IMR-90 (cell line): ENCODE measurements around the gene ZBTB22. TPM values are rescaled to one million over a fixed set of nuclear protein-coding genes. Genes with fewer than 3 reads are reported as not detected.

Experiments used
- ATAC-seq: fragments of 200-7000 bp; cut with Tn5 transposase; 2 replicates; pipeline ENCODE4 v1.9.1; 2020; ENCODE audit warnings: low read depth, mild to moderate bottlenecking, moderate library complexity
- BruUV-seq: library from RNA; stranded (reverse); fragments of 400-500 nt; replicated peaks from 2 replicates; lab custom pipeline; 2021; lab: Mats Ljungman, UMichigan
- CTCF ChIA-PET: fragments of 300-600 bp; formaldehyde crosslinking; extraction: SDS; loops from one replicate; lab custom pipeline; 2021; ENCODE audit warnings: antibody characterized with exemption; lab: Yijun Ruan, JAX
- POLR2A ChIA-PET: fragments of 300-600 bp; sonication (Branson Sonifier 250); formaldehyde crosslinking; loops from one replicate; lab custom pipeline; 2022; ENCODE audit warnings: antibody characterized with exemption; ENCODE audit not compliant: unreplicated experiment; lab: Charles Lee
- DNase-seq: peaks from one replicate; pipeline ENCODE4 v3.0.0; 2013
- H2AFZ ChIP-seq: replicated peaks from 2 replicates; pipeline ENCODE3; 2013; ENCODE audit warnings: low read length, mild to moderate bottlenecking; ENCODE audit not compliant: poor library complexity
- H2AK5ac ChIP-seq: 2 replicates; pipeline ENCODE4 v1.6.1; 2013; ENCODE audit warnings: low read depth, low read length, inconsistent platforms
- H2AK9ac ChIP-seq: replicated peaks from 2 replicates; pipeline ENCODE3; 2013; ENCODE audit warnings: mild to moderate bottlenecking, low read depth, low read length, moderate library complexity; ENCODE audit not compliant: poor library complexity
- H2BK120ac ChIP-seq: 2 replicates; pipeline ENCODE4 v1.6.1; 2013; ENCODE audit warnings: low read depth, low read length, inconsistent platforms
- H2BK15ac ChIP-seq: 3 replicates; pipeline ENCODE4 v1.6.1; 2013; ENCODE audit warnings: low read depth, low read length, inconsistent platforms
- H2BK20ac ChIP-seq: 2 replicates; pipeline ENCODE4 v1.6.1; 2013; ENCODE audit warnings: low read depth, mild to moderate bottlenecking, inconsistent platforms, low read length, moderate library complexity
- H2BK5ac ChIP-seq: 2 replicates; pipeline ENCODE4 v1.6.1; 2013; ENCODE audit warnings: mild to moderate bottlenecking, low read depth, low read length, inconsistent platforms; ENCODE audit not compliant: poor library complexity, severe bottlenecking
- H3K14ac ChIP-seq: replicated peaks from 2 replicates; pipeline ENCODE4 v1.6.1; 2013; ENCODE audit warnings: low read depth, low read length, inconsistent platforms
- H3K18ac ChIP-seq: 2 replicates; pipeline ENCODE4 v1.6.1; 2013; ENCODE audit warnings: low read depth, low read length, control low read depth
- H3K23ac ChIP-seq: 2 replicates; pipeline ENCODE4 v1.6.1; 2013; ENCODE audit warnings: low read depth, low read length, inconsistent platforms
- H3K27ac ChIP-seq: 2 replicates; pipeline ENCODE4 v1.5.1; 2013; ENCODE audit warnings: mild to moderate bottlenecking, control low read depth, low read length; ENCODE audit not compliant: insufficient read depth
- H3K27me3 ChIP-seq: 2 replicates; pipeline ENCODE4 v1.6.1; 2013; ENCODE audit warnings: low read length; ENCODE audit not compliant: control insufficient read depth, insufficient read depth
- H3K36me3 ChIP-seq: 2 replicates; pipeline ENCODE4 v1.6.1; 2013; ENCODE audit warnings: low read length, mixed read lengths; ENCODE audit not compliant: control insufficient read depth, insufficient read depth
- H3K4ac ChIP-seq: 2 replicates; pipeline ENCODE4 v1.6.1; 2013; ENCODE audit warnings: low read depth, low read length, inconsistent platforms
- H3K4me1 ChIP-seq: 2 replicates; pipeline ENCODE4 v1.6.1; 2013; ENCODE audit warnings: low read length, mixed read lengths; ENCODE audit not compliant: control insufficient read depth, insufficient read depth
- H3K4me2 ChIP-seq: 2 replicates; pipeline ENCODE4 v1.6.1; 2013; ENCODE audit warnings: low read depth, mild to moderate bottlenecking, control low read depth, low read length, moderate library complexity
- H3K4me3 ChIP-seq: 2 replicates; pipeline ENCODE4 v1.5.1; 2013; ENCODE audit warnings: low read depth, mild to moderate bottlenecking, control low read depth, low read length, moderate library complexity; ENCODE audit not compliant: insufficient read depth
- H3K56ac ChIP-seq: 2 replicates; pipeline ENCODE4 v1.6.1; 2013; ENCODE audit warnings: low read length, inconsistent platforms; ENCODE audit not compliant: insufficient read depth; ENCODE audit errors: extremely low read depth
- H3K79me1 ChIP-seq, 2 experiments: 2 replicates each; pipeline ENCODE4 v1.6.1; 2013; ENCODE audit warnings: low read length in 2 of 2, inconsistent platforms in 1 of 2, low read depth in 1 of 2
- H3K9ac ChIP-seq: 2 replicates; pipeline ENCODE4 v1.6.1; 2013; ENCODE audit warnings: low read depth, low read length, control low read depth
- H3K9me1 ChIP-seq: 2 replicates; pipeline ENCODE4 v1.6.1; 2013; ENCODE audit warnings: low read length, inconsistent platforms; ENCODE audit not compliant: insufficient read depth
- H3K9me3 ChIP-seq: 2 replicates; pipeline ENCODE4 v1.6.1; 2013; ENCODE audit warnings: low read length; ENCODE audit not compliant: control insufficient read depth, insufficient read depth
- H4K20me1 ChIP-seq: 2 replicates; pipeline ENCODE4 v1.6.1; 2013; ENCODE audit warnings: low read length, inconsistent platforms; ENCODE audit not compliant: insufficient read depth
- H4K5ac ChIP-seq: 2 replicates; pipeline ENCODE4 v1.6.1; 2013; ENCODE audit warnings: mild to moderate bottlenecking, low read depth, low read length, control low read depth
- H4K8ac ChIP-seq, 2 experiments: 2 replicates each; pipeline ENCODE4 v1.6.1; 2013; ENCODE audit warnings: low read depth in 2 of 2, low read length in 2 of 2, control low read depth in 1 of 2, inconsistent platforms in 1 of 2
- H4K91ac ChIP-seq: 2 replicates; pipeline ENCODE4 v1.6.1; 2013; ENCODE audit warnings: low read depth, low read length, inconsistent platforms; ENCODE audit not compliant: insufficient read depth
- FOS ChIP-seq: fragments of 150-350 bp; IDR thresholded peaks from 2 replicates; pipeline ENCODE4 v1.6.1; 2016; ENCODE audit warnings: low read depth, low read length
- MAFK ChIP-seq: IDR thresholded peaks from 2 replicates; pipeline ENCODE4 v1.6.1; 2012; ENCODE audit warnings: low read depth, low read length, improper control_type of control experiment
- POLR2A ChIP-seq: IDR thresholded peaks from 2 replicates; pipeline ENCODE4 v1.6.1; 2012; ENCODE audit warnings: mild to moderate bottlenecking, low read depth, low read length
- RCOR1 ChIP-seq: IDR thresholded peaks from 2 replicates; pipeline ENCODE4 v1.6.1; 2012; ENCODE audit warnings: mild to moderate bottlenecking, low read length, improper control_type of control experiment; ENCODE audit not compliant: insufficient replicate concordance
- SMC3 ChIP-seq: fragments of 150-350 bp; IDR thresholded peaks from 2 replicates; pipeline ENCODE4 v1.6.1; 2016; ENCODE audit warnings: low read depth, mild to moderate bottlenecking, antibody characterized with exemption, low read length, moderate library complexity
- WGBS, 2 experiments: methylation state at CpG; one replicate each; pipeline versions ENCODE4 v1.1.5 to v1.1.7; 2013; ENCODE audit warnings: missing lambda C conversion rate in 2 of 2; ENCODE audit not compliant: insufficient read length in 1 of 2; ENCODE audit errors: extremely low coverage in 2 of 2; 5-methylcytosine and 5-hydroxymethylcytosine counted together
- dilution Hi-C: fragments of 300-500 bp; cut with HindIII; formaldehyde crosslinking; loops from one replicate; pipeline ENCODE4 v1.14.3; 2018; ENCODE audit warnings: low sequenced_read_pairs; ENCODE audit not compliant: unreplicated experiment
- in situ Hi-C: fragments of 300-500 bp; cut with MboI; formaldehyde crosslinking; loops from 3 replicates; pipeline ENCODE4 v1.14.3; 2019; ENCODE audit warnings: low sequenced_read_pairs, inconsistent platforms, mixed read lengths
- intact Hi-C: fragments of 100-400 bp; cut with micrococcal nuclease; formaldehyde crosslinking; loops from 2 replicates; pipeline ENCODE4 v1.10.0; 2022
- polyA plus RNA-seq, 3 experiments: library from polyadenylated mRNA; depleted of rRNA; stranded (reverse); fragments of >200 nt; gene quantifications; 2 replicates each; pipeline ENCODE4 v1.2.3, GENCODE V29; 2012; ENCODE audit warnings: low replicate concordance in 1 of 3
- total RNA-seq: library from RNA; depleted of rRNA; stranded (reverse); fragments of >200 nt; gene quantifications from 2 replicates; pipeline ENCODE4 v1.2.3, GENCODE V29; 2012
- TF ChIP-seq, protein P1 (sequence below): fragments of 150-350 bp; IDR thresholded peaks from 2 replicates; pipeline ENCODE4 v1.6.1; 2017; ENCODE audit warnings: mild to moderate bottlenecking, antibody characterized with exemption, low read length, low read depth

Gene ZBTB22
- total and polyA plus RNA-seq, 2 of the 4 experiments (the other 2 are of a cell fraction), result 6.8 to 13.0 TPM

GRCh38 chr6:33319939-33320314, 2.4 kb upstream of the ZBTB22 start:
- intact Hi-C loops, result no loop called here
- 79% methylated on average over 3 of the region's 3 CpGs; no CpG with 5 or more reads in 1 of the 2 experiments for WGBS, 2 experiments

More at GRCh38 chr6:33319939-33320314, 2.4 kb upstream of the ZBTB22 start:
- peaks cover 28% of the 10 kb centered on the region for H3K36me3 ChIP-seq
- in situ Hi-C loops, result no loop called here
- ATAC-seq (no peak), DNase-seq (no peak)
- peak overlapping the region; percentile 80 for H4K5ac ChIP-seq
- dilution Hi-C loops, result no loop called here
- no peaks in the 10 kb centered on the region for H3K27me3 ChIP-seq
- peak overlapping the region; percentile 83 to 93 for H4K8ac ChIP-seq
- peaks cover 10% of the 10 kb centered on the region for H4K20me1 ChIP-seq
- peak overlapping the region; percentile 89 for H2BK120ac ChIP-seq
- H3K79me1 ChIP-seq, result peaks cover 30 to 64% of the 10 kb centered on the region in 2 experiments
- H3K4me3 ChIP-seq, result peak overlapping the region; percentile 25
- H2AFZ ChIP-seq, result peak overlapping the region; percentile 71
- peak overlapping the region; percentile 77 for H2BK20ac ChIP-seq
- CTCF ChIA-PET, result no interaction called here
- POLR2A ChIA-PET, result no interaction called here
- H3K9me3 ChIP-seq, result no peaks in the 10 kb centered on the region
- no TSS peak for BruUV-seq
- peak overlapping the region; percentile 74 for H3K18ac ChIP-seq
- peak overlapping the region; percentile 97 for H2BK5ac ChIP-seq
- H3K27ac ChIP-seq, result peak overlapping the region; percentile 98
- H3K9me1 ChIP-seq, result peaks cover 22% of the 10 kb centered on the region
- H2BK15ac ChIP-seq, result peak overlapping the region; percentile 86
- peak overlapping the region; percentile 89 for H3K9ac ChIP-seq
- H3K4me1 ChIP-seq, result peaks cover 33% of the 10 kb centered on the region
- peak overlapping the region; percentile 78 for H3K4me2 ChIP-seq
- peak overlapping the region; percentile 94 for H3K23ac ChIP-seq
- H2AK9ac ChIP-seq, result peak overlapping the region; percentile 98
- peak overlapping the region; percentile 96 for H4K91ac ChIP-seq
- H2AK5ac ChIP-seq, result peak overlapping the region; percentile 96
- TF ChIP-seq SMC3 (no peak), MAFK (no peak), POLR2A (no peak), FOS (no peak), RCOR1 (no peak)
- TF ChIP-seq, protein P1, sequence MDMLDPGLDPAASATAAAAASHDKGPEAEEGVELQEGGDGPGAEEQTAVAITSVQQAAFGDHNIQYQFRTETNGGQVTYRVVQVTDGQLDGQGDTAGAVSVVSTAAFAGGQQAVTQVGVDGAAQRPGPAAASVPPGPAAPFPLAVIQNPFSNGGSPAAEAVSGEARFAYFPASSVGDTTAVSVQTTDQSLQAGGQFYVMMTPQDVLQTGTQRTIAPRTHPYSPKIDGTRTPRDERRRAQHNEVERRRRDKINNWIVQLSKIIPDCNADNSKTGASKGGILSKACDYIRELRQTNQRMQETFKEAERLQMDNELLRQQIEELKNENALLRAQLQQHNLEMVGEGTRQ, result no peak
- H3K14ac ChIP-seq, result peak overlapping the region; percentile 95
- H3K4ac ChIP-seq, result peak overlapping the region; percentile 98
- H3K56ac ChIP-seq, result peak overlapping the region; percentile 84
